Measurements from ENCODE around the gene PGAM2. TPM values are rescaled to one million over a fixed set of nuclear protein-coding genes. Genes with fewer than 3 reads are reported as not detected.
"Not testable (repeated sequence)": the region's sequence is repeated elsewhere in the genome, so short reads cannot be mapped to it uniquely, and the experiment has no call there.

Gene PGAM2
- total and polyA plus RNA-seq, 2 of the 4 experiments (the other 2 are of a cell fraction), result not detected

DNA sequence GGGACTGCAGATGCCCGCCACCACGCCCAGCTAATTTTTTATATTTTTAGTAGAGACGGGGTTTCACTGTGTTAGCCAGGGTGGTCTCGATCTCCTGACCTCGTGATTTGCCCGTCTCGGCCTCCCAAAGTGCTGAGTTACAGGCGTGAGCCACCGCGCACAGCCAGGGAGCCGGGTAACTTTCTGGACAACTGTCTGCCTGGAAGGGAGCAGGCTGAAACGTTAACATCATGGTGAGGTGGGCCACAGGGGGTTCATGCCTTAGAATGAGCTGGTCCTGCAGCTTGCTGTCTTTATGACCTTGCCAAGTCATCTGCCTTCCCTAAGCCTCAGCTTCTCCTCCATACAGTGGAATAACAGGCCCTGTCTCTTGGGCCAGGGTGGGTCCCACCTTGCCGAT, 34.0 kb downstream of the PGAM2 start:
- H4K8ac ChIP-seq (ENCODE audit: low read depth in 2 of 2, low read length in 2 of 2); H2BK15ac ChIP-seq (ENCODE audit: low read depth, low read length); DNase-seq; H2BK20ac ChIP-seq (ENCODE audit: low read depth, low read length); BruUV-seq (replicated peaks); H2BK5ac ChIP-seq (ENCODE audit: low read depth, low read length, poor library complexity, severe bottlenecking); H3K27me3 ChIP-seq (ENCODE audit: control insufficient read depth, insufficient read depth, low read length); H2BK120ac ChIP-seq (ENCODE audit: low read depth, low read length); H3K56ac ChIP-seq (ENCODE audit: extremely low read depth, insufficient read depth, low read length); H4K5ac ChIP-seq (ENCODE audit: low read depth, low read length); H2AK9ac ChIP-seq (replicated peaks; ENCODE audit: low read depth, low read length, poor library complexity); H3K4ac ChIP-seq (ENCODE audit: low read depth, low read length); POLR2A ChIA-PET (ENCODE audit: unreplicated experiment); in situ Hi-C loops (cut with MboI; ENCODE audit: low sequenced_read_pairs); H3K79me1 ChIP-seq (ENCODE audit: low read depth in 1 of 2, low read length in 2 of 2); intact Hi-C loops (cut with micrococcal nuclease); H3K4me2 ChIP-seq (ENCODE audit: low read depth, low read length); dilution Hi-C loops (cut with HindIII; ENCODE audit: low sequenced_read_pairs, unreplicated experiment); H3K14ac ChIP-seq (replicated peaks; ENCODE audit: low read depth, low read length); H3K9ac ChIP-seq (ENCODE audit: low read depth, low read length); H2AK5ac ChIP-seq (ENCODE audit: low read depth, low read length); H4K20me1 ChIP-seq (ENCODE audit: insufficient read depth, low read length); H3K27ac ChIP-seq (ENCODE audit: insufficient read depth, low read length); H4K91ac ChIP-seq (ENCODE audit: insufficient read depth, low read depth, low read length); H3K9me3 ChIP-seq (ENCODE audit: control insufficient read depth, insufficient read depth, low read length); H3K36me3 ChIP-seq (ENCODE audit: control insufficient read depth, insufficient read depth, low read length); H3K23ac ChIP-seq (ENCODE audit: low read depth, low read length); ATAC-seq (ENCODE audit: low read depth); H2AFZ ChIP-seq (replicated peaks; ENCODE audit: low read length, poor library complexity); H3K4me1 ChIP-seq (ENCODE audit: control insufficient read depth, insufficient read depth, low read length); H3K18ac ChIP-seq (ENCODE audit: low read depth, low read length); CTCF ChIA-PET; H3K9me1 ChIP-seq (ENCODE audit: insufficient read depth, low read length); H3K4me3 ChIP-seq (ENCODE audit: insufficient read depth, low read depth, low read length): not testable (repeated sequence)
- WGBS, 2 experiments (ENCODE audit: extremely low coverage in 2 of 2, insufficient read length in 1 of 2), result 56% methylated on average over 4 of the region's 13 CpGs; no CpG with 5 or more reads in 1 of the 2 experiments

DNA sequence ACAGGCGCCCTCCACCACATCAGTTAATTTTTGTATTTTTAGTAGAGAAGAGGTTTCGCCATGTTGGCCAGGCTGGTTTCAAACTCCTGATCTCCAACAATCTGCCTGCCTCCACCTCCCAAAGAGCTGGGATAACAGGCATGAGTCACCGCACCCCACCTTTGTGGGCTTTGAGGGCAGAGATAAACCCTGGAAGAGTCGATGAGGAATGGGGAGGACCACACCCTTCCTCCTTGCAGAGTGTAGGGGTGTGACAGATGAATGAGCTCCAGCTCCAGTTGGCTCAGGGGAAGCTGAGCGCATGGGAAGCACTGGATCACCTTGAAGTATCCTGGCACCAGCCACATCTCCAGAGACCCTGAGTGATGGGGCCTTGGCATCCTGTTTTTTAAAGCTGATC, 35.3 kb downstream of the PGAM2 start:
- H3K4ac ChIP-seq (ENCODE audit: low read depth, low read length); in situ Hi-C loops (cut with MboI; ENCODE audit: low sequenced_read_pairs); H3K27me3 ChIP-seq (ENCODE audit: control insufficient read depth, insufficient read depth, low read length); ATAC-seq (ENCODE audit: low read depth); H3K18ac ChIP-seq (ENCODE audit: low read depth, low read length); H2BK5ac ChIP-seq (ENCODE audit: low read depth, low read length, poor library complexity, severe bottlenecking); H2BK15ac ChIP-seq (ENCODE audit: low read depth, low read length); H3K56ac ChIP-seq (ENCODE audit: extremely low read depth, insufficient read depth, low read length); H4K5ac ChIP-seq (ENCODE audit: low read depth, low read length); H4K20me1 ChIP-seq (ENCODE audit: insufficient read depth, low read length); H2BK20ac ChIP-seq (ENCODE audit: low read depth, low read length); H4K91ac ChIP-seq (ENCODE audit: insufficient read depth, low read depth, low read length); H2AK9ac ChIP-seq (replicated peaks; ENCODE audit: low read depth, low read length, poor library complexity); H3K79me1 ChIP-seq (ENCODE audit: low read depth in 1 of 2, low read length in 2 of 2); intact Hi-C loops (cut with micrococcal nuclease); H2AFZ ChIP-seq (replicated peaks; ENCODE audit: low read length, poor library complexity); H3K9me1 ChIP-seq (ENCODE audit: insufficient read depth, low read length); H3K23ac ChIP-seq (ENCODE audit: low read depth, low read length); H3K4me1 ChIP-seq (ENCODE audit: control insufficient read depth, insufficient read depth, low read length); H3K9ac ChIP-seq (ENCODE audit: low read depth, low read length); POLR2A ChIA-PET (ENCODE audit: unreplicated experiment); H2BK120ac ChIP-seq (ENCODE audit: low read depth, low read length); H4K8ac ChIP-seq (ENCODE audit: low read depth in 2 of 2, low read length in 2 of 2); H3K27ac ChIP-seq (ENCODE audit: insufficient read depth, low read length); CTCF ChIA-PET; H3K9me3 ChIP-seq (ENCODE audit: control insufficient read depth, insufficient read depth, low read length); H3K4me3 ChIP-seq (ENCODE audit: insufficient read depth, low read depth, low read length); DNase-seq; H2AK5ac ChIP-seq (ENCODE audit: low read depth, low read length); H3K14ac ChIP-seq (replicated peaks; ENCODE audit: low read depth, low read length); H3K4me2 ChIP-seq (ENCODE audit: low read depth, low read length); dilution Hi-C loops (cut with HindIII; ENCODE audit: low sequenced_read_pairs, unreplicated experiment); BruUV-seq (replicated peaks); H3K36me3 ChIP-seq (ENCODE audit: control insufficient read depth, insufficient read depth, low read length): not testable (repeated sequence)
- no CpG with 5 or more reads among the region's 5 CpGs for WGBS, 2 experiments (ENCODE audit: extremely low coverage in 2 of 2, insufficient read length in 1 of 2)
